H9 (cell line): ENCODE measurements around the gene BRINP2. TPM values are rescaled to one million over a fixed set of nuclear protein-coding genes. Genes with fewer than 3 reads are reported as not detected.

Experiments
- DNase-seq: peaks from one replicate; pipeline ENCODE4 v3.0.0-alpha.2; 2017
- H2AFZ ChIP-seq: one replicate; pipeline ENCODE4 v1.6.1; 2013; ENCODE audit warnings: mild to moderate bottlenecking, low read length, control low read depth, moderate library complexity
- H2AK5ac ChIP-seq: 2 replicates; pipeline ENCODE4 v1.6.1; 2013; ENCODE audit warnings: low read length, control low read depth, mixed read lengths; ENCODE audit not compliant: insufficient read length
- H2BK120ac ChIP-seq: one replicate; pipeline ENCODE4 v1.6.1; 2013; ENCODE audit warnings: low read depth, mild to moderate bottlenecking, low read length, control low read depth, inconsistent platforms; ENCODE audit not compliant: poor library complexity, severe bottlenecking
- H2BK12ac ChIP-seq: 2 replicates; pipeline ENCODE4 v1.6.1; 2013; ENCODE audit warnings: low read length, control low read depth, mixed read lengths, low read depth; ENCODE audit not compliant: insufficient read length
- H2BK15ac ChIP-seq: 2 replicates; pipeline ENCODE4 v1.6.1; 2013; ENCODE audit warnings: low read depth, low read length, control low read depth
- H2BK20ac ChIP-seq: one replicate; pipeline ENCODE4 v1.6.1; 2013; ENCODE audit warnings: low read depth, mild to moderate bottlenecking, low read length, control low read depth, inconsistent platforms; ENCODE audit not compliant: poor library complexity, severe bottlenecking
- H2BK5ac ChIP-seq: 2 replicates; pipeline ENCODE4 v1.6.1; 2013; ENCODE audit warnings: low read length, control low read depth, mixed read lengths; ENCODE audit not compliant: insufficient read length
- H3K14ac ChIP-seq: 2 replicates; pipeline ENCODE4 v1.6.1; 2013; ENCODE audit warnings: low read length, control low read depth; ENCODE audit not compliant: insufficient read depth
- H3K18ac ChIP-seq: 2 replicates; pipeline ENCODE4 v1.6.1; 2013; ENCODE audit warnings: low read depth, mild to moderate bottlenecking, mixed read lengths, low read length, control low read depth; ENCODE audit not compliant: insufficient read length
- H3K23ac ChIP-seq: 2 replicates; pipeline ENCODE4 v1.6.1; 2013; ENCODE audit warnings: low read length, control low read depth, mixed read lengths, low read depth; ENCODE audit not compliant: insufficient read length
- H3K23me2 ChIP-seq: 2 replicates; pipeline ENCODE4 v1.6.1; 2013; ENCODE audit warnings: low read depth, mild to moderate bottlenecking, mixed read lengths, low read length, control low read depth; ENCODE audit not compliant: insufficient read length, poor library complexity, severe bottlenecking
- H3K27ac ChIP-seq: 2 replicates; pipeline ENCODE4 v1.5.1; 2013; ENCODE audit warnings: low read length, control low read depth, mixed read lengths, low read depth; ENCODE audit not compliant: insufficient read length
- H3K27me3 ChIP-seq: 2 replicates; pipeline ENCODE4 v1.6.1; 2013; ENCODE audit warnings: low read length, control low read depth, inconsistent platforms; ENCODE audit not compliant: insufficient read depth
- H3K4ac ChIP-seq: 2 replicates; pipeline ENCODE4 v1.6.1; 2013; ENCODE audit warnings: low read depth, mild to moderate bottlenecking, control low read depth, inconsistent platforms, low read length, moderate library complexity
- H3K4me1 ChIP-seq: 2 replicates; pipeline ENCODE4 v1.6.1; 2013; ENCODE audit warnings: low read length, control low read depth, inconsistent platforms; ENCODE audit not compliant: insufficient read depth
- H3K4me2 ChIP-seq: 2 replicates; pipeline ENCODE4 v1.6.1; 2013; ENCODE audit warnings: low read length, control low read depth, mixed read lengths; ENCODE audit not compliant: insufficient read length, insufficient read depth
- H3K56ac ChIP-seq: 2 replicates; pipeline ENCODE4 v1.6.1; 2013; ENCODE audit warnings: low read depth, mild to moderate bottlenecking, mixed read lengths, low read length, control low read depth; ENCODE audit not compliant: insufficient read length
- H3K79me1 ChIP-seq: 2 replicates; pipeline ENCODE4 v1.6.1; 2013; ENCODE audit warnings: low read depth, mild to moderate bottlenecking, moderate library complexity, low read length, control low read depth, inconsistent platforms; ENCODE audit not compliant: insufficient read depth, poor library complexity, severe bottlenecking
- H3K79me2 ChIP-seq: 2 replicates; pipeline ENCODE4 v1.6.1; 2013; ENCODE audit warnings: low read length, control low read depth, inconsistent platforms; ENCODE audit not compliant: insufficient read depth
- H3K9ac ChIP-seq: 2 replicates; pipeline ENCODE4 v1.6.1; 2013; ENCODE audit warnings: low read length, control low read depth, mixed read lengths; ENCODE audit not compliant: insufficient read length; ENCODE audit errors: extremely low read depth
- H3K9me3 ChIP-seq: one replicate; pipeline ENCODE4 v1.6.1; 2013; ENCODE audit warnings: low read depth, low read length, inconsistent platforms; ENCODE audit not compliant: control insufficient read depth
- H3T11ph ChIP-seq: one replicate; pipeline ENCODE4 v1.6.1; 2013; ENCODE audit warnings: mild to moderate bottlenecking, low read length, control low read depth, inconsistent platforms
- H4K20me1 ChIP-seq: one replicate; pipeline ENCODE4 v1.6.1; 2013; ENCODE audit not compliant: control insufficient read depth, insufficient read length, insufficient read depth
- H4K5ac ChIP-seq: 2 replicates; pipeline ENCODE4 v1.6.1; 2013; ENCODE audit warnings: low read depth, mild to moderate bottlenecking, mixed read lengths, low read length, control low read depth; ENCODE audit not compliant: insufficient read length
- H4K8ac ChIP-seq: replicated peaks from 2 replicates; pipeline ENCODE4 v1.6.1; 2013; ENCODE audit warnings: low read length, control low read depth, mixed read lengths, low read depth; ENCODE audit not compliant: insufficient read length
- H4K91ac ChIP-seq: 2 replicates; pipeline ENCODE4 v1.6.1; 2013; ENCODE audit warnings: low read depth, mild to moderate bottlenecking, moderate library complexity, mixed read lengths, low read length, control low read depth; ENCODE audit not compliant: insufficient read length
- H3K27ac Mint-ChIP-seq, 3 experiments: 2 replicates in 2 of 3; 3 replicates in 1 of 3; pipeline ENCODE4 v1.8.0; 2020 to 2021; ENCODE audit warnings: mixed read lengths in 3 of 3, mild to moderate bottlenecking in 1 of 3, moderate library complexity in 1 of 3
- H3K27me3 Mint-ChIP-seq: 2 replicates; pipeline ENCODE4 v1.8.0; 2021; ENCODE audit warnings: low read depth, mild to moderate bottlenecking, moderate library complexity, mixed read lengths
- H3K36me3 Mint-ChIP-seq, 3 experiments: 2 replicates in 2 of 3; 3 replicates in 1 of 3; pipeline ENCODE4 v1.8.0; 2020 to 2021; ENCODE audit warnings: low read depth in 3 of 3, mixed read lengths in 3 of 3; ENCODE audit not compliant: insufficient read depth in 1 of 3
- H3K4me1 Mint-ChIP-seq, 2 experiments: 2 replicates each; pipeline ENCODE4 v1.8.0; 2020; ENCODE audit warnings: mixed read lengths in 2 of 2
- H3K4me3 Mint-ChIP-seq, 2 experiments: 2 replicates in 1 of 2; 3 replicates in 1 of 2; pipeline ENCODE4 v1.8.0; 2020 to 2021; ENCODE audit warnings: mild to moderate bottlenecking in 2 of 2, mixed read lengths in 2 of 2, moderate library complexity in 1 of 2
- H3K9me3 Mint-ChIP-seq, 2 experiments: 2 replicates in 1 of 2; 3 replicates in 1 of 2; pipeline ENCODE4 v1.8.0; 2020; ENCODE audit warnings: mild to moderate bottlenecking in 2 of 2, mixed read lengths in 2 of 2, moderate library complexity in 1 of 2
- WGBS: extraction: QIAGEN DNeasy Blood & Tissue Kit; methylation state at CpG from one replicate; pipeline ENCODE4 v1.1.7; 2013; ENCODE audit warnings: missing lambda C conversion rate, low lambda C conversion rate, mixed read lengths; ENCODE audit not compliant: insufficient read length; ENCODE audit errors: extremely low coverage; 5-methylcytosine and 5-hydroxymethylcytosine counted together
- total RNA-seq: library from RNA; stranded (reverse); gene quantifications from 2 replicates; pipeline ENCODE4 v1.2.1, GENCODE V29; 2021
- TF ChIP-seq, protein P1 (sequence below): fragments of 200-600 bp; sonication (generic); conservative IDR thresholded peaks from 3 replicates; pipeline ENCODE4 v1.8.0; 2021; ENCODE audit warnings: antibody characterized with exemption, mild to moderate bottlenecking

The BRINP2 gene
- total RNA-seq, 1 experiment from 2014 or later, result not detected

DNA sequence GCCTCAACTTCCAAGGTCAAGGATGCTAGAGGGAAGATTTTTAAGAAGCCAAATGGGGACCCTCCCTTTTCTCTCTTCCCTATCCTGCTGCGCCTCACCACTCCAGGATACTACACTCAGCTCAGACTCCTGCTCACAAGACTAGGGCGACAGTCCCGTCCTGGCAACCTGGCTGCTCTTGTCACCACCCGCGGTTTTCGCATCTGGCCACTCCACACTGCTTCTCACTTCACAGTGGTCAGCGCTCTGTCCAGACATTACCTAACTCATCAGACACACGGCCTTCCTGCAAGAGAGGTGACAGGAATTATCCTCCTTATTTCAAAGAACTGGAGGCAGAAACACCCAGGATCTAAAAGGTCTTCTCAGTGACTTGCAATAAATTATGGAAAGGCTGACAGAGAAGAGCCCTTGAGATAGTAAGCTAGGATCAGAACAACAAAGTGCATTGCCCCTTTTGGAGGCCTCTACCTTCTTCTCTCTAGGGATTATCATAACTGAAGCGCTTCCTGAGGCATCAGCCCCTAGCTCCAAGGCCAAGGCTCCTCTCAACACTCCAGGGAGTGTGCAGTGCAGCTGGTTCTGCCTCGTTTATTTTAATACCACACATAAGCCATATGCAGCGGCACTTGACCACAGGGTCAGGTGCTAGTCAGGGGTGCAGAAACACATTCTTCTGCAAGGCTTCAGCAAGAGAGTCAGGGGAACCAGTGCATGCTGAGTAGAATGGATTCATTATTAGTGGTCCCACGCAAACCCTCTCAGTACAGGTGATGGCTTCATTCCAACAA is 48.1 kb upstream of the BRINP2 start:
- no peaks in the 10 kb centered on the region for H3K9me3 Mint-ChIP-seq
- no peaks in the 10 kb centered on the region for H3K9me3 ChIP-seq
- no peak overlapping the region for H3K27ac Mint-ChIP-seq
- no peak overlapping the region for H2BK15ac ChIP-seq
- H2AK5ac ChIP-seq, result no peak overlapping the region
- H3K23me2 ChIP-seq, result no peaks in the 10 kb centered on the region
- H3K27ac ChIP-seq, result no peak overlapping the region
- no peak overlapping the region for H4K8ac ChIP-seq
- H3K4me3 Mint-ChIP-seq, result no peak overlapping the region
- DNase-seq, result no peak
- H4K91ac ChIP-seq, result no peak overlapping the region
- H3K9ac ChIP-seq, result no peak overlapping the region
- H2AFZ ChIP-seq, result no peak overlapping the region
- H3K79me2 ChIP-seq, result no peaks in the 10 kb centered on the region
- no peaks in the 10 kb centered on the region for H3K79me1 ChIP-seq
- no peak overlapping the region for H3T11ph ChIP-seq
- H3K14ac ChIP-seq, result no peak overlapping the region
- no peak overlapping the region for H3K18ac ChIP-seq
- no peak overlapping the region for H4K5ac ChIP-seq
- WGBS, result no CpG with 5 or more reads among the region's 12 CpGs
- no peak overlapping the region for H3K56ac ChIP-seq
- H3K23ac ChIP-seq, result no peak overlapping the region
- H3K27me3 Mint-ChIP-seq, result peaks cover 4% of the 10 kb centered on the region
- no peak overlapping the region for H2BK5ac ChIP-seq
- no peaks in the 10 kb centered on the region for H3K27me3 ChIP-seq
- H2BK20ac ChIP-seq, result no peak overlapping the region
- H3K4me1 ChIP-seq, result no peaks in the 10 kb centered on the region
- H3K4me2 ChIP-seq, result no peak overlapping the region
- peaks cover 0 to 5% of the 10 kb centered on the region in 2 experiments; a peak in 1 of 4 replicates for H3K4me1 Mint-ChIP-seq
- H4K20me1 ChIP-seq, result no peaks in the 10 kb centered on the region
- no peaks in the 10 kb centered on the region for H3K36me3 Mint-ChIP-seq
- H3K4ac ChIP-seq, result no peak overlapping the region
- H2BK12ac ChIP-seq, result no peak overlapping the region
- TF ChIP-seq, protein P1, sequence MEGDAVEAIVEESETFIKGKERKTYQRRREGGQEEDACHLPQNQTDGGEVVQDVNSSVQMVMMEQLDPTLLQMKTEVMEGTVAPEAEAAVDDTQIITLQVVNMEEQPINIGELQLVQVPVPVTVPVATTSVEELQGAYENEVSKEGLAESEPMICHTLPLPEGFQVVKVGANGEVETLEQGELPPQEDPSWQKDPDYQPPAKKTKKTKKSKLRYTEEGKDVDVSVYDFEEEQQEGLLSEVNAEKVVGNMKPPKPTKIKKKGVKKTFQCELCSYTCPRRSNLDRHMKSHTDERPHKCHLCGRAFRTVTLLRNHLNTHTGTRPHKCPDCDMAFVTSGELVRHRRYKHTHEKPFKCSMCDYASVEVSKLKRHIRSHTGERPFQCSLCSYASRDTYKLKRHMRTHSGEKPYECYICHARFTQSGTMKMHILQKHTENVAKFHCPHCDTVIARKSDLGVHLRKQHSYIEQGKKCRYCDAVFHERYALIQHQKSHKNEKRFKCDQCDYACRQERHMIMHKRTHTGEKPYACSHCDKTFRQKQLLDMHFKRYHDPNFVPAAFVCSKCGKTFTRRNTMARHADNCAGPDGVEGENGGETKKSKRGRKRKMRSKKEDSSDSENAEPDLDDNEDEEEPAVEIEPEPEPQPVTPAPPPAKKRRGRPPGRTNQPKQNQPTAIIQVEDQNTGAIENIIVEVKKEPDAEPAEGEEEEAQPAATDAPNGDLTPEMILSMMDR, result no peak
- H2BK120ac ChIP-seq, result no peak overlapping the region
